Activated CD4-positive, alpha-beta T cell treated with anti-CD3 and anti-CD28 coated beads, Interleukin-2, amount 50 U/mL, for 1 hour (primary cell): Measurements from ENCODE around the gene VHLL.
A peak's percentile ranks its signal among the peaks of the same experiment; 100 is the strongest.
"Not testable (repeated sequence)": the region's sequence is repeated elsewhere in the genome, so short reads cannot be mapped to it uniquely, and the experiment has no call there.

Experiments used
- DNase-seq: peaks from one replicate; pipeline ENCODE4 v3.0.0-alpha.2; 2020

The VHLL gene

GRCh38 chr1:156298852-156299357 lies at the start of gene VHLL:
Gene VHLL, minus strand, starts transcription at chr1:156299307. Its CDS starts 118 bp downstream, at chr1:156299189.
- DNase-seq, result no peak

DNA sequence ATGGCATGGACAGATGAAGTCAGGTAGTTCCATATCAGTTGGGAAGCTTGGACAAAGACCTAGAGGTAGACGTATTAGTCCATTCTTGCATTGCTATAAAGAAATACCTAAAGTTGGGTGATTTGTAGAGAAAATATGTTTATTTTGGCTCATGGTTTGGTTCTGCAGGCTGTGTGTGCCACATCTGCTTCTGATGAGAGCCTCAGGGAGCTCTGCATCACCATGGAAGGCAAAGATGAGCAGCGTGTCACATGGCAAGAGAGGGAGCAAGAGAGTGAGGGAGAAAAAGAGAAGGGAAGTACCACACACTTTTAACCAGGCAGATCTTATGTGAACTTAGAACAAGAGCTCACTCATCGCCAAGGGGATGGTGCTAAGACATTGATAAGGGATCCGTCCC lies 48.2 kb upstream of the VHLL start:
- no peak for DNase-seq

GRCh38 chr1:156346636-156347035 lies 47.5 kb upstream of the VHLL start:
- DNase-seq, result no peak

DNA sequence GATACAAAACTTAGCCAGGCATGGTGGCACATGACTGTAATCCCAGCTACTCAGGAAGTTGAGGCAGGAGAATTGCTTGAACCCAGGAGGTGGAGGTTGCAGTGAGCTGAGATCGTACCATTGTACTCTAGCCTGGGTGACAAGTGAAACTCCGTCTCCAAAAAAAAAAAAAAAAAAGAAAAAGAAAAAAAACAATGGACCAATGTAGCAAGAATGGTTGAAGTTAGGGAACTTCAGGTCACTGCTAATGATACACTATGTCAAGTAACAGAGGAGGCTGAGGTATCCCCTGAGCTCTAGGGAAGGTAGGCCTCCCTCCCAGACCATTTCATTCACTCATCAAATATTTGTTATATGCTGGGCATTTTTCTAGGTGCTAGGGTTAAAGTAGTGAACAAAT lies 46.9 kb upstream of the VHLL start:
- not testable (repeated sequence) for DNase-seq

DNA sequence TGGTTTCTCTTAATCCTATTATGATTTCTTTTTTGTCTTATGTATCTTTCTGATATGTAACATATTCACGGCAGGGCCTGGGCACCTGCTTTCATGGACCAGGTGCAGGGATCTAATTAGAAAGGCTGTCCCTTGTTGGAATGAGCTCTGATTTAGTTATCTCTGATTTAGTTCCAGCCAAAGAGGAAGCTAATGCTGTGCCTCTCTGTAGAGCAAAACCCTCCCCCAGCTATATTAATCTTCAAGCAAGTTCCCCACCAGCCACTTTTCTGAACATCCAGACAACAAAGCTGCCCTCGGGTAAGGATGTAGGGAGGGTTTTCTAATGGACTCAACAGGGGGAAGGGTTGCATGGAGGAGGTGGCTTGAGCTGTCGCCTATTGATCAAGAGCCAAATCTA lies 45.3 kb upstream of the VHLL start:
- no peak for DNase-seq

GRCh38 chr1:156342166-156342955 lies 43.3 kb upstream of the VHLL start:
- no peak for DNase-seq

GRCh38 chr1:156338180-156338976 lies 39.3 kb upstream of the VHLL start, which contains the start of the genes CCT3 and TSACC:
Gene CCT3, minus strand, starts transcription at chr1:156338292. Its CDS starts 108 bp downstream, at chr1:156338184.
Gene TSACC, plus strand, starts transcription at chr1:156338526. Its CDS starts 1,232 bp downstream, at chr1:156339758.
- DNase-seq, result peak; percentile 99

DNA sequence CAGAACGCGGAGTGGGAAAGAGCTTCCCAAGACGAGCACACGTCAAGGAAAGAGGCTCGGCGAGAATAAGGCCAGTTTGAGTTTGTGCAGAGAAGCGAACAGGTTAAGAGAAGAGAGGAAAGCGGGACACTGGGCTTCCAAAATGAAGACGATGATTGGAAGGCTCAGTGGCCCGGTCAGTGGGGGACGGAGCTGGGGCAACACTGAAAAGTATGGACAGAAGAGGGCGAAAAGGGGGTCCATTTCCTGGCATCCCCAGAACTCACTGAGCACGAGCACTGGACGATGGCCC lies 38.7 kb upstream of the VHLL start:
- no peak for DNase-seq

GRCh38 chr1:156337052-156337887 lies 38.2 kb upstream of the VHLL start:
- no peak for DNase-seq

GRCh38 chr1:156336242-156336641 lies 37.1 kb upstream of the VHLL start:
- no peak for DNase-seq

DNA sequence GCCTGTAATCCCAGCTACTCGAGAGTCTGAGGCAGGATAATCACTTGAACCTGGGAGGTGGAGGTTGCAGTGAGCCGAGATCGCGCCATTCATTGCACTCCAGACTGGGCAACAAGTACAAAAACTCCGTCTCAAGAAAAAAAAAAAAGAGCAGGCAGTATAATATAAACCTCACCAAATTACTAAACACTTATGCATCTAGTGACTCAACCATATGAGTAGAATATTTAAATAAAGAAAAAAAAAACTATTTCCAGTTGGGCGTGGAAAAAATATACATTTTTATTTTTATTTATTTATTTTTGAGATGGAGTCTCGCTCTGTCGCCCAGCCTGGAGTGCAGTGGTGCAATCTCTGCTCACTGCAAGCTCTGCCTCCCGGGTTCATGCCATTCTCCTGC lies 24.1 kb upstream of the VHLL start:
- not testable (repeated sequence) for DNase-seq

- no peak for DNase-seq
These were observed 21.5 kb upstream of the VHLL start for GRCh38 chr1:156320560-156320959.

- DNase-seq, result peak; percentile 11
These were observed 20.6 kb upstream of the VHLL start for GRCh38 chr1:156319664-156320063.

DNA sequence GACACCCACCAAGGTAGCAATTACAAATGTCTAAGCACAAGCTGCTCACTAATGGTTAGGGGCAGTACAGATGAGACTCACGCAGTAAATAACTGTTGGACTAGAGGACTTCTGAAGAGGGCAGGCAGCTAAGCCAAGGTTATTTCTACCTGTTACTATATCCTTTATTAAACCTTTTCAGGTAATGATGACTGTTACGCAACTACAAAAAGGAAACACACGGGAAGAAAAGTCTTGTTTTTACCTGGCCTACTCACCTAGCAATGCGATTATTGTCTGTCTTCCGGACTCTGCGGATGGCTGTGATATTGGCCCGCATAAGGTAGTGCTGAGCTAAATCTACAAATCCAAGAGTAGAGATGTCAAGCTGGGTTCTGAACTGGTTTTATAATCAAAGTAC lies 17.8 kb upstream of the VHLL start:
- DNase-seq, result no peak

GRCh38 chr1:156310962-156311361 lies 11.9 kb upstream of the VHLL start:
- no peak for DNase-seq

GRCh38 chr1:156308078-156308477 lies 9.0 kb upstream of the VHLL start:
- DNase-seq, result no peak

DNA sequence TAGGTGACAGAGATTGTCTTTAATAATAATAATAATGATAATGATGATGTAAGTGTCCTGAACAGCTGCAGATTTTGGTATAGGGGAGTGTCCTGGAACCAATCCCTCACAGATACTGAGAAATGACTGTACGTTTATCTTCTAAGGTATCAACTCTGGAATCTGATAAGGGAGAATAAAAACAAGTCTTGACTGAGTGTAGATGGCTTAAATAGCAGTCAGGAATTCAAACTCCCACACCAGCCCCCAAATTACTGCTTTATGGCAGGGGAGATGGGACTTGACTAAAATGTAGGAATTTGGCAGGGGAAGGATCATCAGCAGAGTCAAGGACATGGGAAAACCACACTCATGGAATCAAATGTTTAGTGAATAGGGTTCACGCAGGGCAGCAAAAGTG lies 6.1 kb upstream of the VHLL start:
- DNase-seq, result no peak

DNA sequence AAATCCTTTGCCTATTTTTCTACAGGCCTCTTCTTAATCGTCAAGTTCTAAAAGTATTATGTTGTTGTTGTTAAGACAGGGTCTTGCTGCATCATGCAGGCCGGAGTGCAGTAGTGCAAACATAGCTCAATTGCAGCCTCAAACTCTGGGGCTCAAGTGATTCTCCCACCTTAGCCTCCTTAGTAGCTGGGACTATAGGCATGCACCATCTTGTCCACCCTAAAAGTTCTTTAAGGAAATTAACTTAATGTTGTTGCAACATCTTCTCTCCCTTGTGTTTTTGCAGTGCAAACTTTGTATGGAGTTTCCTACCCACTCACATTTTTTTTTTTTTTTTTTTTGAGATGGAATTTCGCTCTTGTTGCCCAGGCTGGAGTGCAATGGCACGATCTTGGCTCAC lies 4.1 kb upstream of the VHLL start:
- no peak for DNase-seq

- DNase-seq, result peak; percentile 51
These were observed 3.6 kb downstream of the VHLL start, which contains the start of gene GLMP for GRCh38 chr1:156295391-156295947. Gene GLMP, minus strand, starts transcription at chr1:156295679. Its CDS starts 34 bp downstream, at chr1:156295645.

- DNase-seq, result no peak
These were observed 5.2 kb downstream of the VHLL start for GRCh38 chr1:156293895-156294294.

GRCh38 chr1:156293098-156293434 lies 6.0 kb downstream of the VHLL start:
- no peak for DNase-seq

DNA sequence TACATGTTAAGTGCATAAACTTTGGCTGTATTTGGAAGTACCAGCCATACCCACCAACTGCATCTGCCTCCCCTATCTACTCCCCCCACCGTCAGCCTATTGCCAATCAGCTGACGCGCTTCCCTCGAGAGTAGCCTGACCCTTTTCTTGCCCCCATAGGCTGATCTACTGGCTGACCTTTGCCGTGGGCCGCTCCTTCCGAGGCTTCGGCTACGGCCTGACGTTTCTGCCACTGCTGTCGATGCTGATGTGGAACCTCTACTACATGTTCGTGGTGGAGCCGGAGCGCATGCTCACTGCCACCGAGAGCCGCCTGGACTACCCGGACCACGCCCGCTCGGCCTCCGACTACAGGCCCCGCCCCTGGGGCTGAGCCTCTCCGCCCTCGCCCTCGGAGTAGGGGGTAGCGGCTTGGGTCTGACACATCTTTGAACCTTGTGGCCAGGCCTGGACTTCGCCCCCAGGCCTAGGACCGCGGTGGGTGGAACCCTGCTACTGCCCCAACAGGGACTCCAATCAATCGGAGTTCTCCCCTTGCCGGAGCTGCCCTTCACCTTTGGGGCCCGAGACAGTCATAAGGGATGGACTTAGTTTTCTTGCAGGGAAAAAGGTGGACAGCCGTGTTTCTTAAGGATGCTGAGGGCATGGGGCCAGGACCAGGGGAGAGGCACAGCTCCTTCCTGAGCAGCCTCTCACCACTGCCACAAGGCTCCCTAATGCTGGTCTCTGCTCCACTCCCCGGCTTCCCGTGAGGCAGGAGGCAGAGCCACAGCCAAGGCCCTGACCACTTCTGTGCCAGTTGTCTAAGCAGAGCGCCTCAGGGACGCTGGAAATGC lies 7.7 kb downstream of the VHLL start:
- peak; percentile 19 for DNase-seq
